Stimulated activated CD8-positive, alpha-beta memory T cell treated with anti-CD3 and anti-CD28 coated beads, Interleukin-12 subunit alpha, Interleukin-12 subunit beta, amount 100 ng/mL, for 24 hours (primary cell): ENCODE measurements around the gene VPS13C.
"Not testable (repeated sequence)": the region's sequence is repeated elsewhere in the genome, so short reads cannot be mapped to it uniquely, and the experiment has no call there.

ENCODE experiments used
- DNase-seq: peaks from one replicate; pipeline ENCODE4 v3.0.0-alpha.2; 2020; ENCODE audit errors: extremely low read depth

VPS13C gene

GRCh38 chr15:62047282-62047827 is 12.9 kb downstream of the VPS13C start:
- no peak for DNase-seq

DNA sequence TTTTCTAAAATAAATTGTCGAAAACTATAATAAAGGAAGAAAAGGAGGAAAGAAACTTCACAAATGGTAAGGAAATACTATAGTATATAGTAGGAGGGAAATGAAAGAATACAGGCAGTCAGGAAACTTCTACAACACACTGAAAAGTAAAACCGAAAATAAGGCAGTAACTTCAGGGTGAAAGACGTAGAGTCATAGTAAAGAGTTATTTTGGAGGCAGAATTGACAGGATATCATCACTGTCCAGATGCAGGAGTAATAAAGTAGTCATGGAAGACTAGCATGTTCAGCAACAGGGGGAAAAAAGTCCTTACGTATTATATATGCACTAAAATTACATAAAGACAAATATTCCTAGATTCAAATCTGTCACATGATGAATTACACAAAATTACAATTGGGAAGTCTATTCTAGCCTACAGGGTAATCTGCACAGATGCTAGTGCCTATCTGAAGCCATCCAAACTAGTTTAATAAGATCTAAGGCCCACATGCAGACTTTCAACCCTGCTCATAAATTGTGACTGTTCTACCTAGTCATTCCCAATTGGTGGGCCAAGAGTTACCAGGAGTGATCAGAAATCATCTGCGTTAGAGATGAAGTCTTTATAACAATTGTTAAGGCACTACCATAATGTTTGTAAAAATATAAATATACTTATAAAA is 14.0 kb downstream of the VPS13C start:
- DNase-seq = no peak

GRCh38 chr15:62035256-62035924 is 24.9 kb downstream of the VPS13C start:
- DNase-seq = no peak

- no peak for DNase-seq
Observed at GRCh38 chr15:62027916-62028315, 32.3 kb downstream of the VPS13C start.

DNA sequence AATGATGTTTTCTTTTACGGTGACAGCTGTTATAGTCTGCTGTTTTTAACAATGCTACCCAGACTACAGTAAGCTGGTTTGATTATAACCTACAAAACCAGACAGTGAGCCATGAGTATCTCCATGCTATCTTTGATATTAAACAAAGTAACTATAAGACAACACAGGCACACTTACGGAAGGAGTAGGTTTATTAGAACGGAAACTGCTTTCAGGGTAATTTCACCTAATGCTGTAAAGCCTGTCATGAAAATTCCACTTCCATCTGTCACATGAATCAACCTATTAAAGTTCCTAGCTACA is 33.0 kb downstream of the VPS13C start:
- DNase-seq = no peak

GRCh38 chr15:62026487-62027262 is 33.6 kb downstream of the VPS13C start:
- DNase-seq = no peak

DNA sequence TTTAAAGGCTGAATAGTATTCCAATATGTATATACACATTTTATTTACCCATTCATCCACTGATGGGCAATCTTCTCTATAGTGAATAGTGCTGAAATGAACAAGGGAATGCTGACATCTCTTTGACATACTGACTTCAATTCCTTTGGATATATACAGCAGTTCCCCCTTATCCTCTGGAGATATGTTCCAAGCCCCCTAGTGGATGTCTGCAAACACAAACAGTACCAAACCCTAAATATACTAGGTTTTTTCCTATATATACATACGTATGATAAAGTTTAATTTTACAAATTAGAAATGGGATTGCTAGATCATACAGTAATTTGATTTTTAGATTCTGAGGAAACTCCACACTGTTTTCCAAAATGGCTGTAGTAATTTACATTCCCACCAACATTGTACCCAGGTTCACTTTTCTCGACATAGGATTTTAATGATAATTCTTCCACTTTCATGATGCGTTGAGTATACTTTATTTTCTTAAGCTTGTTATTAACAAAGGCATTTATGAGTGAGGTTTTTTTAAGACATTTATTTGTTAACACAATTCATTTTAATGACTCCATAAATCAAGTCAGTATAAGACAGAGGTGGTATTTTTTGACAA is 38.2 kb downstream of the VPS13C start:
- DNase-seq = no peak

DNA sequence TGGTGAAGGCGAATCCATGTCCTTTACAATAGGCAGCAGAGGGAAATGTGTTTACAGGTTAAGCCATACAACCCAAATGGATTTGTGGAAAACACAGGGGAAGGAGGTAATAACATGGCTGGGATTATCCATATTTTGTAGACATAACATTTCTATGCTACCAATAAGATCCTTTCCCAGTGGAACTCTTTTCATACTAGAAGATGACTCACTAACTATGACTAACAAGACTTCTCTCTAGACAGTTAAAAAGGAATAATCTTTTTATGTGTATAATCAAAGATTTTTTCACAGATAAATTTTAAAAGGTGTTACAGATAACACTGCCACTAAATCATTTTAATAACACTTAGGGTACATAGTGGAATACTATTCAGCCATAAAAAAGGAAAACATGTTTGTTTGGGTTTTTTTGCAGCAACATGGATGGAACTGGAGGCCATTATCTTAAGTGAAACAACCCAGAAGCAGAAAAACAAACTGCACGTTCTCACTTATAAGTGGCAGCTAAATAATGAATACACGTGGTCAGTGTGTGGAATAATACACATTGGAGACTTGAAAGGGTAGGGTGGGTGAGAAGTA is 39.6 kb downstream of the VPS13C start:
- DNase-seq = no peak

GRCh38 chr15:62005354-62005753 is 54.9 kb downstream of the VPS13C start:
- not testable (repeated sequence) for DNase-seq

GRCh38 chr15:61997786-61998185 is 62.5 kb downstream of the VPS13C start:
- DNase-seq = no peak

- no peak for DNase-seq
Observed at GRCh38 chr15:61996056-61996635, 64.1 kb downstream of the VPS13C start.

DNA sequence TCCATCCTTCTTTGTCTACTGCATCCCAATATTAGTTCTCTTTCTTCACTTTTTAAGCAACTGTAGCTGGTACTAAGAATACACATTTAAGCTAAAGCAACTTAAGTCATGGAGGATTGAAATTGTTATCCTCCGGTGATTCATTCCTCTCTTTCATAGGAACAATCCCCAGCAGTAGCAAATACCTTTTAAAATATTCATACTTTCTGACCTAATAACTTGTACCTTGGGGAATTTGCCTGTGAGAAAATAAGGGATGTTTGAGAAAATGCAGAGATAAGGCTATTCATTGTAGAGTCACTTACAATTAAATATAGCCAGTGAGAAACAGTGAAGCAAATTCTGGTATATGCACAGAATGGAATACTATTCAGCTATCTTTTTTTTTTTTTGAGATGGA is 66.0 kb downstream of the VPS13C start:
- DNase-seq = no peak

- DNase-seq = no peak
Observed at GRCh38 chr15:61992518-61992917, 67.7 kb downstream of the VPS13C start.

DNA sequence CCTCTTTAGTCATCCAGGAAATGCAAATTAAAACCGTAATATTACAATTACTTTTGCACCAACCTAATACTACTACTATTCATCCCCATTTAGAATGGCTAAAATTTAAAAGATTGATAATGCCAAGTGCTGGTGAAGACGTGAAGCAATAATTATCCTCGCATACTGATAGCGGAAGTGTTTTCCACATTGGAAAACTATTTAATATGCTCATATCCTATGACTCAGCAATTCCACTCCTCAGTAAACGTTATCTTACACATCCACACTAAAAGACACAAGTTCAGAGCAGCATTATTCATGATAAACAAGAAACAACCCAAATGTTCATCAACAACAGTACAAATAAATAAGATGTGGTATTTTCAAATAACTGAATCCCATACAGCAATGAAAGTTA is 70.6 kb downstream of the VPS13C start:
- no peak for DNase-seq

DNA sequence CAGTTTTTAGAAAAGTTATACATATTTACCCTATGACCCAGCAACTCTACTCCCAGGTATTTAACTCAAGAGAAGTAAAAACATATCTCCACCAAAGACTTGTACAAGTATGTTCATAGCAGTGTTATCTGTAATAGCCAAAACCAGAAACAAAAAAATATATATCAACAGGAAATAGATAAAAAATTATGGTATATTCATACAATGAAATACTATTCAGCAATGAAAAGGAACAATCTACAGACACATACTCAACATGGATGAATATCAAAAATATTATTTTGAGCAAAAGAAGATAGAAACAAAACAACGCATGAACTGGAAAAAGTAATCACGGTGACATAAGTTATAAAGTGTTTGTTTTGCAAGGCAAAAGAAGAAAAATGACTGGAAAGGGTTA is 72.4 kb downstream of the VPS13C start:
- DNase-seq = no peak

GRCh38 chr15:61983081-61983480 is 77.2 kb downstream of the VPS13C start:
- DNase-seq = no peak

DNA sequence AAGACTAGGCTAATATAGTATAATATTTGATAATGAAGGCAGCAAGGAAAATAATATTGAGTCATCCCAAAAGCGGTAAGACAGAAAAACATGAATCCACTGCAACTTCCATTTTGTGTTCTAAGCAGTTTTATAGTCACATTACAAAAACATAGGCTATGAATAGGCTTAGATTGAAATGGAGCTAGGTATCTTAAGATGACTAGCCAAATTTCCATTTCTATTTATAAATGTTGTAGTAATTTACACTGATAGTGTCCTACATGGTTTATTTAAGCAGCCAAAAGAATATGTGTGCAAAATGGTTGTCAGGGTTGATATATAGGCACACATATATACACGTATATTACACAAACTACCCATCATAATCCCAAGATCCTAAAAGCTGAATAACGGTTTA is 82.0 kb downstream of the VPS13C start:
- DNase-seq = no peak

- DNase-seq = no peak
Observed at GRCh38 chr15:61974759-61975158, 85.5 kb downstream of the VPS13C start.

- DNase-seq = no peak
Observed at GRCh38 chr15:61974118-61974517, 86.1 kb downstream of the VPS13C start.

DNA sequence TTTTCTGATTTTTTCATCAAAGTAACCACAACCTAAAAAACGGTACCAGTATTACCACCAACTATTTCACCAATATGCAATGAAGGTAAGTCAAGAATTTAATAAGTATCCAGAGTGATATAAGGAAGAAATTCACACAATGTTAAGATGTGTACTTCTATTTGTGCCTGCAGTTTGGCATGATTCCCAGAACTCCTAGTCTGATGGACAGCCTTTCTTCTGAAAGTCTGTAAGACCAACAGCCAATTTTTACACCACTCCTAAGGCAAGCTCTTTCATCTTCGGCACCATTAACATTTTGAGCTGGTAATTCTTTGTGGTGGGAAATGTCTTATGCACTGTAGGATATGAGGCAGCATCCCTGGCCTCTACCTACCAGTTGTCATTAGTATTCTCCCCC is 108.3 kb downstream of the VPS13C start:
- DNase-seq = no peak

GRCh38 chr15:61946778-61947177 is 113.5 kb downstream of the VPS13C start:
- no peak for DNase-seq

GRCh38 chr15:61943992-61944391 is 116.3 kb downstream of the VPS13C start:
- DNase-seq = no peak
